Measurements from ENCODE around the gene EDA.

- no peak for TF ChIP-seq POLR2A (IDR thresholded peaks at IDR 0.05)
- no peak for TF ChIP-seq EP300 (IDR thresholded peaks at IDR 0.05)
- peak in 3 of 4 experiments; percentile 4 to 52 (median 23) for TF ChIP-seq CTCF (IDR thresholded peaks at IDR 0.05)
- no peak for TF ChIP-seq POLR2AphosphoS5 (IDR thresholded peaks at IDR 0.05)
These were observed 417.6 kb downstream of the EDA start for GRCh38 chrX:70033348-70034051.
